ENCODE results near the gene YBX2.
"Not testable (repeated sequence)": the region's sequence is repeated elsewhere in the genome, so short reads cannot be mapped to it uniquely, and the experiment has no call there.

Gene YBX2

GRCh38 chr17:7262192-7262934 lies 32.1 kb downstream of the YBX2 start, which contains the start of gene CLDN7:
Gene CLDN7 (minus strand): TSS chr17:7262478. CDS start chr17:7262043, 435 bp downstream.
- DNase-seq = no peak

- peak; percentile 33 for DNase-seq
Observed at GRCh38 chr17:7261379-7262191, 32.9 kb downstream of the YBX2 start.

GRCh38 chr17:7260651-7261378 lies 33.6 kb downstream of the YBX2 start:
- DNase-seq = no peak

GRCh38 chr17:7260151-7260550 lies 34.3 kb downstream of the YBX2 start:
- DNase-seq = no peak

- no peak for DNase-seq
Observed at GRCh38 chr17:7259555-7259889, 34.9 kb downstream of the YBX2 start.

- no peak for DNase-seq
Observed at GRCh38 chr17:7258731-7259554, 35.5 kb downstream of the YBX2 start.

GRCh38 chr17:7256766-7257456 lies 37.5 kb downstream of the YBX2 start:
- DNase-seq = no peak

- DNase-seq = no peak
Observed at GRCh38 chr17:7254511-7254910, 39.9 kb downstream of the YBX2 start.

GRCh38 chr17:7253082-7253481 lies 41.4 kb downstream of the YBX2 start:
- DNase-seq = no peak

GRCh38 chr17:7252176-7253043 lies 42.0 kb downstream of the YBX2 start, which contains the start of gene ELP5:
Gene ELP5 (plus strand): TSS chr17:7252215. CDS start chr17:7252551, 336 bp downstream.
- peak; percentile 84 for DNase-seq

- DNase-seq = peak; percentile 95
Observed at GRCh38 chr17:7251661-7252175, 42.7 kb downstream of the YBX2 start, which contains the start of gene CTDNEP1. Gene CTDNEP1 (minus strand): TSS chr17:7251734. CDS start chr17:7251296, 438 bp downstream.

GRCh38 chr17:7250695-7251627 lies 43.5 kb downstream of the YBX2 start:
- no peak for DNase-seq

- no peak for DNase-seq
Observed at GRCh38 chr17:7249830-7250229, 44.6 kb downstream of the YBX2 start.

GRCh38 chr17:7249214-7249613 lies 45.2 kb downstream of the YBX2 start:
- DNase-seq = no peak

- no peak for DNase-seq
Observed at GRCh38 chr17:7248796-7249195, 45.6 kb downstream of the YBX2 start.

GRCh38 chr17:7246779-7247178 lies 47.7 kb downstream of the YBX2 start:
- DNase-seq = no peak

- DNase-seq = not testable (repeated sequence)
Observed at GRCh38 chr17:7243838-7244237, 50.6 kb downstream of the YBX2 start.

GRCh38 chr17:7243453-7243729 lies 51.0 kb downstream of the YBX2 start:
- DNase-seq = no peak

- peak; percentile 91 for DNase-seq
Observed at GRCh38 chr17:7242717-7243452, 51.6 kb downstream of the YBX2 start.

Measured in activated naive CD4-positive, alpha-beta T cell treated with anti-CD3 and anti-CD28 coated beads, Interleukin-2, amount 50 U/mL, for 16 hours (primary cell).